ENCODE results near the gene ANKS1B.

DNA sequence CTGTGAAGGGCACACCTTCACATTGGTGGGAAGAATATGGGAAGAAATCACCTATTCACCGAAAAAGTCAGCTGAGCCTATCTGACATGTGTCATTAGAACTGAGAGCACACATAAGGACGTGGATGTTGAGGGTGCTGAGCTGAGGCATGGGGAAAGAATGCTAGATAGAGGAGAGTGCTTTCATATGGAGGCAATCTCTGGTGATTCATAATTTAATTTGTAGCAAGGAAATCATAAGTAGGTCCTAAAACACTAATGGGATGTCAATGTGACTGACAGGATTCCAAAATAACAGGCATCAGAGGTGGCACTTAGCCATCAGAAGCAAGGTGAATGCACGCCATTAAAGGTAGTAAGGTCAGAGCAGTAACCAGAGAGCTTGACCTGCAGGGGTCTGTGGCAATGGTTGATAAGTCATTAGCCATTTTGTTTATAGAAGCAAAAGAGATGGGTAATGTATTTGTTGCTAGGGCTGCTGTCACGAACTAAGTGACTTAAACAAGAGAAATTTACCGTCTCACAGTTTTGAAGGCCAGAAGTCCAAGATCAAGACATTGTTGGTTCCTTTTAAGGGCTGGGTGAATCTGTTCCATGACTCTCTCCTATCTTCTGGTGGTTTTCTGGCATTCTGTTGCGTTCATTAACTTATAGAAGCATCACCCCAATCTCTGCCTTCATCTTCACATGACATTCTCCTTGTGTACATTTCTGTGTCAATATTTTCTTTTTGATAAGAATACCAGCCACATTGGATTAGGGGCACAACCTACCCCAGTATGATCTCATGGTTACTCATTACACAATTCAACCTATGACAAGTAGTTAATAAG is 69.3 kb downstream of the ANKS1B start:
- TF ChIP-seq, protein P1, sequence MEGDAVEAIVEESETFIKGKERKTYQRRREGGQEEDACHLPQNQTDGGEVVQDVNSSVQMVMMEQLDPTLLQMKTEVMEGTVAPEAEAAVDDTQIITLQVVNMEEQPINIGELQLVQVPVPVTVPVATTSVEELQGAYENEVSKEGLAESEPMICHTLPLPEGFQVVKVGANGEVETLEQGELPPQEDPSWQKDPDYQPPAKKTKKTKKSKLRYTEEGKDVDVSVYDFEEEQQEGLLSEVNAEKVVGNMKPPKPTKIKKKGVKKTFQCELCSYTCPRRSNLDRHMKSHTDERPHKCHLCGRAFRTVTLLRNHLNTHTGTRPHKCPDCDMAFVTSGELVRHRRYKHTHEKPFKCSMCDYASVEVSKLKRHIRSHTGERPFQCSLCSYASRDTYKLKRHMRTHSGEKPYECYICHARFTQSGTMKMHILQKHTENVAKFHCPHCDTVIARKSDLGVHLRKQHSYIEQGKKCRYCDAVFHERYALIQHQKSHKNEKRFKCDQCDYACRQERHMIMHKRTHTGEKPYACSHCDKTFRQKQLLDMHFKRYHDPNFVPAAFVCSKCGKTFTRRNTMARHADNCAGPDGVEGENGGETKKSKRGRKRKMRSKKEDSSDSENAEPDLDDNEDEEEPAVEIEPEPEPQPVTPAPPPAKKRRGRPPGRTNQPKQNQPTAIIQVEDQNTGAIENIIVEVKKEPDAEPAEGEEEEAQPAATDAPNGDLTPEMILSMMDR (IDR thresholded peaks at IDR 0.05) = no peak
- TF ChIP-seq POLR2A (IDR thresholded peaks at IDR 0.05) = no peak
